Trophoblast cell (in vitro differentiated cells and primary cell): ENCODE data around the gene ROBO1.

Source experiments
- DNase-seq, 2 donors: peaks; one replicate each; pipeline ENCODE4 v3.0.0-alpha.2; 2016
- H2AFZ ChIP-seq: 2 replicates; pipeline ENCODE4 v1.6.1; 2013; ENCODE audit warnings: low read length, moderate library complexity, mild to moderate bottlenecking; ENCODE audit not compliant: insufficient read depth, poor library complexity
- H2AK5ac ChIP-seq: 2 replicates; pipeline ENCODE4 v1.6.1; 2013; ENCODE audit warnings: mild to moderate bottlenecking, low read length
- H2BK120ac ChIP-seq: 2 replicates; pipeline ENCODE4 v1.6.1; 2013; ENCODE audit warnings: low read length, mild to moderate bottlenecking, moderate library complexity; ENCODE audit not compliant: insufficient read depth, poor library complexity
- H2BK12ac ChIP-seq: 2 replicates; pipeline ENCODE4 v1.6.1; 2013; ENCODE audit warnings: mild to moderate bottlenecking, low read length, moderate library complexity
- H2BK5ac ChIP-seq: 2 replicates; pipeline ENCODE4 v1.6.1; 2013; ENCODE audit warnings: low read length, low read depth, moderate library complexity, mild to moderate bottlenecking; ENCODE audit not compliant: poor library complexity
- H3K14ac ChIP-seq: 2 replicates; pipeline ENCODE4 v1.6.1; 2013; ENCODE audit warnings: mild to moderate bottlenecking, low read length
- H3K18ac ChIP-seq: 2 replicates; pipeline ENCODE4 v1.6.1; 2013; ENCODE audit warnings: mild to moderate bottlenecking, low read length
- H3K23ac ChIP-seq: 2 replicates; pipeline ENCODE4 v1.6.1; 2013; ENCODE audit warnings: low read length
- H3K27ac ChIP-seq: 2 replicates; pipeline ENCODE4 v1.5.1; 2013; ENCODE audit warnings: low read depth, mild to moderate bottlenecking, inconsistent platforms, low read length, moderate library complexity
- H3K27me3 ChIP-seq: 2 replicates; pipeline ENCODE4 v1.6.1; 2013; ENCODE audit warnings: inconsistent platforms, mild to moderate bottlenecking, low read length, moderate library complexity; ENCODE audit not compliant: insufficient read depth
- H3K36me3 ChIP-seq, 2 experiments: 1 replicate in 1 of 2; 2 replicates in 1 of 2; pipeline ENCODE4 v1.6.1; 2013; ENCODE audit warnings: low read length in 2 of 2, mild to moderate bottlenecking in 2 of 2, moderate library complexity in 1 of 2; ENCODE audit not compliant: insufficient read depth in 2 of 2, control insufficient read depth in 1 of 2
- H3K4ac ChIP-seq: 2 replicates; pipeline ENCODE4 v1.6.1; 2013; ENCODE audit warnings: low read depth, mild to moderate bottlenecking, low read length, moderate library complexity
- H3K4me1 ChIP-seq, 2 experiments: 1 replicate in 1 of 2; 2 replicates in 1 of 2; pipeline ENCODE4 v1.6.1; 2013; ENCODE audit warnings: low read length in 2 of 2, mild to moderate bottlenecking in 2 of 2, moderate library complexity in 1 of 2; ENCODE audit not compliant: insufficient read depth in 2 of 2, control insufficient read depth in 1 of 2
- H3K4me2 ChIP-seq: 2 replicates; pipeline ENCODE4 v1.6.1; 2013; ENCODE audit warnings: inconsistent platforms, mild to moderate bottlenecking, low read length, moderate library complexity
- H3K4me3 ChIP-seq: 2 replicates; pipeline ENCODE4 v1.5.1; 2013; ENCODE audit warnings: mild to moderate bottlenecking, low read depth, low read length, inconsistent platforms
- H3K79me1 ChIP-seq: one replicate; pipeline ENCODE4 v1.6.1; 2013; ENCODE audit warnings: low read length
- H3K79me2 ChIP-seq: 2 replicates; pipeline ENCODE4 v1.6.1; 2013; ENCODE audit warnings: low read length, mild to moderate bottlenecking; ENCODE audit not compliant: control insufficient read depth, insufficient read depth, poor library complexity
- H3K9ac ChIP-seq: 2 replicates; pipeline ENCODE4 v1.6.1; 2013; ENCODE audit warnings: mild to moderate bottlenecking, low read length
- H3K9me3 ChIP-seq: 2 replicates; pipeline ENCODE4 v1.6.1; 2013; ENCODE audit warnings: low read depth, mild to moderate bottlenecking, control low read depth, inconsistent platforms, low read length; ENCODE audit not compliant: insufficient read depth
- H4K12ac ChIP-seq: 2 replicates; pipeline ENCODE4 v1.6.1; 2013; ENCODE audit warnings: low read depth, mild to moderate bottlenecking, low read length, moderate library complexity
- H4K8ac ChIP-seq: 2 replicates; pipeline ENCODE4 v1.6.1; 2013; ENCODE audit warnings: low read depth, mild to moderate bottlenecking, low read length, moderate library complexity
- H4K91ac ChIP-seq: one replicate; pipeline ENCODE4 v1.6.1; 2013; ENCODE audit warnings: low read depth, mild to moderate bottlenecking, low read length, moderate library complexity
- WGBS: extraction: QIAGEN DNeasy Blood & Tissue Kit; methylation state at CpG from one replicate; pipeline ENCODE4 v1.1.7; 2013; ENCODE audit warnings: missing lambda C conversion rate; ENCODE audit not compliant: insufficient read length, insufficient coverage; ENCODE audit errors: extremely low coverage; 5-methylcytosine and 5-hydroxymethylcytosine counted together

ROBO1 gene

GRCh38 chr3:79245284-79246138 lies 522.3 kb downstream of the ROBO1 start:
- no peak overlapping the region for H3K23ac ChIP-seq
- H2BK120ac ChIP-seq, result no peak overlapping the region
- H3K9ac ChIP-seq, result no peak overlapping the region
- H3K36me3 ChIP-seq, result no peaks in the 10 kb centered on the region
- H3K27me3 ChIP-seq, result no peaks in the 10 kb centered on the region
- H3K79me2 ChIP-seq, result no peaks in the 10 kb centered on the region
- no peak overlapping the region for H3K4ac ChIP-seq
- H3K9me3 ChIP-seq, result no peaks in the 10 kb centered on the region
- no peak overlapping the region for H2BK12ac ChIP-seq
- no peak overlapping the region for H4K8ac ChIP-seq
- no peak for DNase-seq
- no peak overlapping the region for H3K18ac ChIP-seq
- H4K12ac ChIP-seq, result no peak overlapping the region
- no peak overlapping the region for H2AFZ ChIP-seq
- H3K4me2 ChIP-seq, result no peak overlapping the region
- no peaks in the 10 kb centered on the region for H3K79me1 ChIP-seq
- H4K91ac ChIP-seq, result no peak overlapping the region
- H3K14ac ChIP-seq, result no peak overlapping the region
- no peak overlapping the region for H2BK5ac ChIP-seq
- H2AK5ac ChIP-seq, result no peak overlapping the region
- H3K4me3 ChIP-seq, result no peak overlapping the region
- H3K27ac ChIP-seq, result no peak overlapping the region
- no peaks in the 10 kb centered on the region for H3K4me1 ChIP-seq
- WGBS, result no CpG with 5 or more reads among the region's 1 CpG

- Histone ChIP-seq H4K91ac (no peak overlapping the region), H3K79me1 (no peaks in the 10 kb centered on the region), H3K4me3 (no peak overlapping the region), H2BK5ac (no peak overlapping the region), H3K79me2 (no peaks in the 10 kb centered on the region), H3K14ac (no peak overlapping the region), H2BK120ac (no peak overlapping the region), H2BK12ac (no peak overlapping the region), H4K8ac (no peak overlapping the region), H3K36me3 (no peaks in the 10 kb centered on the region), H3K9ac (no peak overlapping the region), H3K18ac (no peak overlapping the region), H3K9me3 (no peaks in the 10 kb centered on the region), H3K4me1 (no peaks in the 10 kb centered on the region), H2AK5ac (no peak overlapping the region), H3K27me3 (no peaks in the 10 kb centered on the region), H4K12ac (no peak overlapping the region), H2AFZ (no peak overlapping the region), H3K27ac (no peak overlapping the region), H3K4me2 (no peak overlapping the region), H3K23ac (no peak overlapping the region), H3K4ac (no peak overlapping the region)
- no peak for DNase-seq
- no CpG with 5 or more reads among the region's 1 CpG for WGBS
These were observed 531.3 kb downstream of the ROBO1 start for GRCh38 chr3:79236496-79236895.

GRCh38 chr3:79233431-79234060 lies 534.3 kb downstream of the ROBO1 start:
- H2AFZ ChIP-seq, result no peak overlapping the region
- H2AK5ac ChIP-seq, result no peak overlapping the region
- H2BK5ac ChIP-seq, result no peak overlapping the region
- no peaks in the 10 kb centered on the region for H3K27me3 ChIP-seq
- H3K4me2 ChIP-seq, result no peak overlapping the region
- no peak overlapping the region for H3K18ac ChIP-seq
- H3K14ac ChIP-seq, result no peak overlapping the region
- H4K91ac ChIP-seq, result no peak overlapping the region
- no peak for DNase-seq
- no peak overlapping the region for H2BK120ac ChIP-seq
- no peaks in the 10 kb centered on the region for H3K79me1 ChIP-seq
- H3K4me1 ChIP-seq, result no peaks in the 10 kb centered on the region
- no peak overlapping the region for H4K8ac ChIP-seq
- H4K12ac ChIP-seq, result no peak overlapping the region
- no peak overlapping the region for H3K4ac ChIP-seq
- no peaks in the 10 kb centered on the region for H3K9me3 ChIP-seq
- no peak overlapping the region for H3K4me3 ChIP-seq
- H3K27ac ChIP-seq, result no peak overlapping the region
- H3K36me3 ChIP-seq, result no peaks in the 10 kb centered on the region
- H3K79me2 ChIP-seq, result no peaks in the 10 kb centered on the region
- H2BK12ac ChIP-seq, result no peak overlapping the region
- no CpG with 5 or more reads among the region's 7 CpGs for WGBS
- no peak overlapping the region for H3K9ac ChIP-seq
- H3K23ac ChIP-seq, result no peak overlapping the region

GRCh38 chr3:79230266-79230665 lies 537.5 kb downstream of the ROBO1 start:
- Histone ChIP-seq H2BK5ac (no peak overlapping the region), H4K8ac (no peak overlapping the region), H3K9me3 (no peaks in the 10 kb centered on the region), H3K27ac (no peak overlapping the region), H3K79me2 (no peaks in the 10 kb centered on the region), H3K4me3 (no peak overlapping the region), H4K91ac (no peak overlapping the region), H3K23ac (no peak overlapping the region), H3K36me3 (no peaks in the 10 kb centered on the region), H3K4ac (no peak overlapping the region), H2AFZ (no peak overlapping the region), H3K14ac (no peak overlapping the region), H3K79me1 (no peaks in the 10 kb centered on the region), H3K4me2 (no peak overlapping the region), H3K9ac (no peak overlapping the region), H2BK120ac (no peak overlapping the region), H3K18ac (no peak overlapping the region), H3K4me1 (no peaks in the 10 kb centered on the region), H3K27me3 (no peaks in the 10 kb centered on the region), H2BK12ac (no peak overlapping the region), H4K12ac (no peak overlapping the region), H2AK5ac (no peak overlapping the region)
- DNase-seq, result no peak
- no CpG with 5 or more reads among the region's 1 CpG for WGBS
